HEK293 (cell line): Measurements from ENCODE around the gene RHBDL3.

Experiments used
- CTCF ChIP-seq: fragments of 450-650 bp; formaldehyde crosslinking; IDR thresholded peaks from 2 replicates; pipeline ENCODE4 v1.5.1; 2016; ENCODE audit warnings: missing biosample characterization, missing genetic modification characterization
- KLF9 ChIP-seq: fragments of 450-650 bp; formaldehyde crosslinking; IDR thresholded peaks from 2 replicates; pipeline ENCODE4 v1.5.1; 2016; ENCODE audit warnings: missing biosample characterization, missing genetic modification characterization, low read depth
- YY1 ChIP-seq: fragments of 450-650 bp; formaldehyde crosslinking; IDR thresholded peaks from 2 replicates; pipeline ENCODE4 v1.5.1; 2018; ENCODE audit warnings: missing biosample characterization, missing genetic modification characterization
- ZNF148 ChIP-seq: fragments of 450-650 bp; formaldehyde crosslinking; IDR thresholded peaks from 2 replicates; pipeline ENCODE4 v1.5.0; 2017; ENCODE audit warnings: missing biosample characterization, missing genetic modification characterization, borderline replicate concordance
- ZSCAN30 ChIP-seq: fragments of 450-650 bp; IDR thresholded peaks from 2 replicates; pipeline ENCODE4 v1.5.1; 2018; ENCODE audit warnings: missing biosample characterization, mild to moderate bottlenecking, missing genetic modification characterization, moderate library complexity
- TF ChIP-seq, protein P1 (sequence below): sonication (generic); formaldehyde crosslinking; IDR thresholded peaks from 2 replicates; pipeline ENCODE4 v1.8.1; 2022; ENCODE audit warnings: mild to moderate bottlenecking, moderate library complexity, missing genetic modification reagents

DNA sequence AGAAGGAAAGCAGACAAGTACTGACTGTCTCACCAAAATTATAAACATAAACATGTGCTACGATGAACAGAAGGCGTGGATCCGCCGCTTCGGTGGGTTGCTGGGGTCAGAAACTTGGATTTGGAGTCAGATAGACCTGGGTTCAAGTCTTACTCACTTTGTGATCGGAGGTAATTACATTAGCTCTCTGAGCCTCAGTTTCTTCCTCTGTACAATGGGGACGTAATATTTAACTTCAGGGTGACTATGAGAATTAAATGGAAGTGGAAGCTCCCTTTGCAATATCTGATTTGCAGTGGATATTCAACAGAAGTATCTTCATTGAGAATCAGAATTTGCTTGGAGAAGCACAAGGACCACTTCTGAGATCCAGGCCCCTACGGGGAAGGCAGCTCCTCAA lies 6.2 kb downstream of the RHBDL3 start:
- TF ChIP-seq YY1 (tag by site-specific recombination) (no peak), KLF9 (tag by site-specific recombination) (no peak), ZSCAN30 (tag by site-specific recombination) (no peak), ZNF148 (no peak), CTCF (tag by site-specific recombination) (no peak)
- TF ChIP-seq, protein P1, sequence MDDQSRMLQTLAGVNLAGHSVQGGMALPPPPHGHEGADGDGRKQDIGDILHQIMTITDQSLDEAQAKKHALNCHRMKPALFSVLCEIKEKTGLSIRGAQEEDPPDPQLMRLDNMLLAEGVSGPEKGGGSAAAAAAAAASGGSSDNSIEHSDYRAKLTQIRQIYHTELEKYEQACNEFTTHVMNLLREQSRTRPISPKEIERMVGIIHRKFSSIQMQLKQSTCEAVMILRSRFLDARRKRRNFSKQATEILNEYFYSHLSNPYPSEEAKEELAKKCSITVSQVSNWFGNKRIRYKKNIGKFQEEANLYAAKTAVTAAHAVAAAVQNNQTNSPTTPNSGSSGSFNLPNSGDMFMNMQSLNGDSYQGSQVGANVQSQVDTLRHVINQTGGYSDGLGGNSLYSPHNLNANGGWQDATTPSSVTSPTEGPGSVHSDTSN (CRISPR knock-in tag): no peak
